HG03442 (cell line): ENCODE results near the gene P2RY1.
"Not testable (repeated sequence)": the region's sequence is repeated elsewhere in the genome, so short reads cannot be mapped to it uniquely, and the experiment has no call there.

Experiments used
- ATAC-seq: cut with Tn5 transposase; IDR thresholded peaks from one replicate; pipeline ENCODE4 v1.9.1; 2021; ENCODE audit warnings: mild to moderate bottlenecking, moderate library complexity; ENCODE audit not compliant: unreplicated experiment

P2RY1 gene

GRCh38 chr3:152836269-152836668 lies 1.3 kb downstream of the P2RY1 start:
- ATAC-seq = no peak

GRCh38 chr3:152839511-152839910 lies 4.6 kb downstream of the P2RY1 start:
- no peak for ATAC-seq

DNA sequence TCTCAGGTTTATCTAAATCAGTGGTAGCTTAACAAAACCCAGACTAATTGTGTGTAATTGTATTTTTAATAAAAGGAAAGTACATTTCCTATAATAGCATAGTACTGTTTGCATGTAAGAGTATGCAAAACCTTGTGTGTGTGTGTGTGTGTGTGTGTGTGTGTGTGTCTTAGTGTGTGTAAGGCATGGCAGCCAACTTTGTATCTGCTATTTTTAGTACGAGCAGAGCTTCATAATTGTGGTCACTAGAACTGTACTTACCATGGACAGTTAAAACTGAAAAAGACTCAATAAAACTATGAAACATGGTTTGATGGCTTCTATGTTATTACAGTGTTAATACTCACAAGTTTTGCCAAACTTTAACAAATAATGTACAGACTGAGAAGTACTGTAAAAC lies 6.2 kb downstream of the P2RY1 start:
- ATAC-seq = no peak

- no peak for ATAC-seq
Observed at GRCh38 chr3:152842413-152842812, 7.5 kb downstream of the P2RY1 start.

GRCh38 chr3:152843955-152844354 lies 9.0 kb downstream of the P2RY1 start:
- no peak for ATAC-seq

DNA sequence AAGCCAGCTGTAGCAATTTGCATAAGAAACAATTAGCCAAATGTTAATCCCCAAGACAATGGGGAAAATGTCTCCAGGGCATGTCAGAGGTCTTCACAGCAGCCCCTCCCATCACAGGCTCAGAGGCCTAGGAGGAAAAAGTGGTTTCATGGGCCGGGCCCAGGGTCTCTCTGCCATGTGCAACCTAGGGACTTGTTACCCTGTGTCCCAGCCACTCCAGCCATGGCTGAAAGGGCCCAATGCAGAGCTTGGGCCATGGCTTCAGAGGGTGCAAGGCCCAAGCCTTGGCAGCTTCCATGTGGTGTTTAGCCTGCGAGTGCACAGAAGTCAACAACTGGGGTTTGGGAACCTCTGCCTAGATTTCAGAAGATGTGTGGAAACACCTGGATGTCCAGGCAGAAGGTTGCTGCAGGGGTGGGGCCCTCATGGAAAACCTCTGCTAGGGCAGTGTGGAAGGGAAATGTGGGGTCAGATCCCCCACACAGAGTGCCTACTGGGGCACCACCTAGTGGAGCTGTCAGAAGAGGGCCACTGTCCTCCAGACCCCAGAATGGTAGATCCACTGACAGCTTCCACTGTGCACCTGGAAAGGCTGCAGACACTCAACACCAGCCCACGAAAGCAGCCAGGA lies 11.8 kb downstream of the P2RY1 start:
- ATAC-seq = not testable (repeated sequence)

GRCh38 chr3:152847599-152847998 lies 12.7 kb downstream of the P2RY1 start:
- not testable (repeated sequence) for ATAC-seq

- no peak for ATAC-seq
Observed at GRCh38 chr3:152849996-152850578, 15.2 kb downstream of the P2RY1 start.

GRCh38 chr3:152853196-152853595 lies 18.3 kb downstream of the P2RY1 start:
- ATAC-seq = no peak

GRCh38 chr3:152857082-152857481 lies 22.2 kb downstream of the P2RY1 start:
- no peak for ATAC-seq

DNA sequence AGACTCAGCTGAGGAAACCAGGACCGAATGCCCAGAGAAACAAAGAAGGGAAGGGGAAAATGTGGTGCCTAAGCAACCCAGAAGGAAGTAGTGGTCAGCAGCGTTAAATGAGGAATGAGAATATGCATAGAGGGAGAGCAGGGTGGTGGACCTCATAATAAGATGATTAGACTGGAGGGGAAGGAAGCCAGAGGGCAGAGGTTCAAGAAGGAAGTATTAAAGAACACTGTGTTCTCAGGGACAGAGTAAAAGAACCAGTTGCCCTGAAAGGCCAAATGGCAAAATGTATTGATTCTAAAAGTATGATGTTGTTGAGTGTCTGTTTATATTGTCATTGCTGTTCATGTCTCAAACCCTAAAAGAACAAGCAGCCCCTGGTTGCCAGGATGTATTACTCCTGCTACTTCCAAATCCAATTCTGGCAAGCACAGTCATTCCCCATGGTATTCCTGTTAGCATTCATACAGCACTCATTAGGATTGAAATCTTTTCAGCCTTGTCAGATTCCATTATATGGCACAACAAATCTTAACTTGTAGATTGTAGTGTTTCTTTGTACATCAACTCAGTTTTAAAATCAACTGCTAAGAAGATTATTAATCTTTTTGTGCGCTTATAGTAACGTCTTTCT lies 23.4 kb downstream of the P2RY1 start:
- no peak for ATAC-seq

DNA sequence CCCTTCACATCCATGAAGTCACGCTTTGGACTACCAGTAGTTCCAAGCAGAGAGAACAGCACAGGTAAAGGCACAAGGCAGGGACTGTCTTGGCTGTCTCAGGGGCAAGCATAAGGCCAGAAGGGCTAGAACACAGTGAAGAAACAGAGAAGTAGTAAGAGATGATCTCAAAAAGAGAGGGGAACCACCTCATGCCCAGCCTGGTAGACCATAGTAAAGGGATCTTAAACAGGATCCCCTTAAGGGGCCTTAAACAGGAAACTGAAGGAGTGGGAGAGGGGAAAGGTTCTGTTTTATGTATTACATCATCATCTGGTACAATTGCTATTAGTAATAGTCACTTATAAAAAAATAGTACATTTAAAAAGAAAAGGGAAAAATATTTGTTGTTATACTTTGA lies 25.8 kb downstream of the P2RY1 start:
- ATAC-seq = no peak

DNA sequence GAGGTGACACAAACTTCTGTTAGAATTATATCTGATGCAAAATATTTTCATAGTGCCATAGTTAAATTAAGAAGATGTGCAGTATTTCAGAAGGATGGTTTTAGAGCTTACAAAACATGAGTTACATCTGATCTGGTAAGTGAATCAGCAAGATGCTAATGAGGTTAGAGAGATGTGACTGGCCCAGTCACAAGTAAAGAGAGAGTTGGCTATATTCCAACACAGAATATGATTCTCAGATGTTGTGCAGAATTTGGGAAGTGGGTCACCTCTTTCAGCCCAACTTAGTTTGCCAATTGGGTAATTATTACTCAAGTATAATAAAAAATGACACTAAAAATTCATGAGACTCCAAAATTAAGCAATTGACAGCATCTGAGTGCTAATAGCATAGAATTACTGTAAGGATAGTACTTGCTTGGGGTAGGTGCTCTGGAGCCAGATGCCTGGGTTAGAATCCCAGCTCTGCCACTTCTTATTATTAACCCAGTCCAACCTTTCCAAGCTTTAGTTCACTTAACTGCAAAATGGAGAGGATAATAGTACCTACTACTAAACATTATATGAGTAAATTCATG lies 30.8 kb downstream of the P2RY1 start:
- no peak for ATAC-seq

GRCh38 chr3:152870027-152870426 lies 35.1 kb downstream of the P2RY1 start:
- no peak for ATAC-seq

GRCh38 chr3:152873314-152873713 lies 38.4 kb downstream of the P2RY1 start:
- not testable (repeated sequence) for ATAC-seq

- ATAC-seq = no peak
Observed at GRCh38 chr3:152874896-152875749, 40.2 kb downstream of the P2RY1 start.

DNA sequence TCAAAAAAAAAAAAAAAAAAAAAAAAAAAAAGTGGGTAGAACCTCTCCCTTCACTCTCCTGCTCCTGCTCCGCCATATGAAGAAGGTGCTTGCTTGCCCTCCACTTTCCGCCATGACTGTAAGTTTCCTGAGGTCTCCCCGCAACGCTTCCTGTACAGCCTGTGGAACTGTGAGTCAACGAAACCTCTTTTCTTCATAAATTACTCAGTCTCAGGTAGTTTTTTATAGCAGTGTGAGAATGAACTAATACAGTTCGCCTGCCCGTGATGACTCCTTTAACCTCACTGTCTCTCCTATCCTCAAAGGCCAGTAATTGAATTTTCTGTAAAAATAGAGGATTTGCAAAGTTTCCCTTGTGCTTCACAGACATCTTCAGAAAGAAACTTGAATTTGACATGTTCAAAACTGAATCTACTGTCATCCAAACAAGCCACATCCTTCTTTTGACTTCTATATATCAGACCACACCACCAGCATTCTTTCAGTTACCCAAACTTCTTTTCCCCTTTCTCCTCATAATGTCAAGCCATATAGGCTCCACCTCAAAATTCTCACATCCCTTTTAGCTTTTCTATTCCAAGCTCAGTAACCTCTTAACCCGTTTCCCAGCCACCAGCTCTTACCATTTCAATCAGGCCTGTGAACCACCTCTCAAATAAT lies 44.3 kb downstream of the P2RY1 start:
- ATAC-seq = no peak

GRCh38 chr3:152879790-152880174 lies 44.9 kb downstream of the P2RY1 start:
- no peak for ATAC-seq

DNA sequence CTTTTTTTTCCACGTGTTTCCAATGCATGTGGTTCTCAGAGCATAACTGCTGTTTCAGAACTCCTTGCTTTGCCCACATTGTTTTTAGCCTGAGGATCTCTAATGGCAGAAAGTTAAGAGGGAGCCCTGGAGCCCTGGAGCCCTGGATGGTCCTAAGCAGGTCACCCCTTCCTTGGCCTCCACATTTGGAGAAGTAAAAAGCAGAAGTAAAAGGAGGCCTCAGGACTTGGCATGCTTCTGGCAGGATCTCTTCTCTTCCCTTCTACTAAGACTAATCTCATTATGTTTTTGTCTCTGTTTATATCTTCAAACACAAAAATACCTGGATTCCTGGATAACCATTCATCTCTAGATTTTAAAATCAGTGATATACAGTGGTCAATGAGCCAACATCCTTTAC lies 50.1 kb downstream of the P2RY1 start:
- no peak for ATAC-seq
